HT1080 (cell line): ENCODE results near the gene NOP14. TPM values are rescaled to one million over a fixed set of nuclear protein-coding genes. Genes with fewer than 3 reads are reported as not detected.
"Not testable (repeated sequence)": the region's sequence is repeated elsewhere in the genome, so short reads cannot be mapped to it uniquely, and the experiment has no call there.

ENCODE experiments used
- DNase-seq: peaks from one replicate; pipeline ENCODE4 v3.0.0-alpha.2; 2015; ENCODE audit warnings: low read depth
- total RNA-seq: library from RNA; depleted of rRNA; stranded (reverse); fragments of >200 nt; shearing (Covaris generic); gene quantifications from 2 replicates; pipeline ENCODE4 v1.2.3, GENCODE V29; 2014

Gene NOP14
- total RNA-seq, 1 experiment from 2014 or later: 39.6 TPM

DNA sequence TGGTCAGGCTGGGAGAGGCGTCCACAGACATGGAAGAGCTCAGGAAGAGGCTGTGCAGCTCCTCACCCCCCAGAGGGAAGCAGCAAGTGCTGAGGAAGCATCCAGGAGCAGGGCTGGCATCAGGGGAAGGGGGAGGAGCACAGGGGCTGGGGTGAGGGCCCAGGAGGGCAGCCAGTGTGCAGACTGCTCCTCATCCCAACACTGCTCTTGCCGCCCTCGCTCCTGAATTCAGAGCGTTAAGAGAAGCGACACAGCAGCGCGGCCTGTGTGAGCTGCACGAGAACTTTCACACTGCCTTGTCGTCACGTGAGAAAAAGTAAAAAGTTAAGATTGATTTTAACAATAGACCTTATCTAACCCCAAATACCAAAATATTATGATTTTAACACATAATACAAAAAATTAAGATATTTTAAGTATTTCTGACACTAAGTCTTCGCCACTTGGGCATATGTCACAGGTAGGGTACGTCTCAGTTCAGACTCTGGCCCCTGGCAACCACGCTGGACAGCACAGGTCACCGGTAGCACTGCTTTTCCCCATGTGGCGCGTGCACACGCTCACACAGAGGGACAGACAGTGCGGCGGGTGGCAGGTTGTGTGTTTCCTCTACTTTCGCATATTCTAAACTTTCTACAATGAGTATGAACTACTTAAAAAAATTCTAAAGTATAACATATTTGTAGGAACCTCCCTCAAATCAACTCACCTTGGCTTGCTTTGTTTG lies 19.7 kb downstream of the NOP14 start:
- DNase-seq: no peak

- DNase-seq: no peak
Observed at GRCh38 chr4:2942532-2943363, 20.5 kb downstream of the NOP14 start.

GRCh38 chr4:2942037-2942531 lies 21.1 kb downstream of the NOP14 start:
- no peak for DNase-seq

DNA sequence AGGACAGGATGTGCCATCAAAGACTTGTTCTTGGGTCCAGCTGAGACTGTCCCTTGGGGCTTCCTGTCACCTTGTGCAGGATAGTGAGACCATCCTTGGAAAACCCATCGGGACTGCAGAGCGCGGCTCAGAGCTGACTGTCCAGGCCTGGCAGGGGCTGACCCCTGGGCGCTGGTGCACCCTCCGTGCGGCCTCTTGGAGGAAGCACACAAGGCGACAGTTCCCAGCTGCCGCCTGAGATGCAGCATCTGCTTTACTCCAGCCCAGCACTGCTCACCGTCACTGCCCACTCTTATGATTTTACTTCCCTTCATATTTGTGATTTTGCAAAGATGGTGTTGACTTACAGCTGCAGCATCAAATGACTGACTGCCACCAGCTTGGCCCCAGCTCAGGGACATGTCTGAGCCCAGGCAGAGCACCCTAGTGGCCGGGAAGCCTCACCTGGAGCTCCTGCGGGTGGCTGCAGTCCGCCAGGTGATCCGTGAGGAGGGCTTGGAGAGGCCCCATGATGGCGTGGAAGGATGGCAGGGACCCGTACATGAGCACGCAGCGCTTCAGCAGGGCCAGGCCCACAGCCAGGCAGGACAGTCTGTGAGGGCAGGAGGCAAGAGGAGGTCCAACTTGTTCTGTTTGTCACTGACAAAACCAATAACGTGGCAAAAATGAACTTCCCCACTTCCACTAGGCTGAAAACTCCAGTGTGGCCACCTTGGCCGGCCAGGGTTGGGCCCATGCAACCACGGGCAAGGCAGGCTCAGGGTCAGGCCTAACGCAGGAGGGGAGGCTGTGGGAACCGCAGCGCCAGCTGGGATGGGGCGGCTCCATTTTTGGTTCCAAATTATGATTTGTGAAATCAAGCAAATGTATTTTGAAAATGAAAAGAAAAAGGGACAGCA lies 21.8 kb downstream of the NOP14 start:
- DNase-seq: no peak

DNA sequence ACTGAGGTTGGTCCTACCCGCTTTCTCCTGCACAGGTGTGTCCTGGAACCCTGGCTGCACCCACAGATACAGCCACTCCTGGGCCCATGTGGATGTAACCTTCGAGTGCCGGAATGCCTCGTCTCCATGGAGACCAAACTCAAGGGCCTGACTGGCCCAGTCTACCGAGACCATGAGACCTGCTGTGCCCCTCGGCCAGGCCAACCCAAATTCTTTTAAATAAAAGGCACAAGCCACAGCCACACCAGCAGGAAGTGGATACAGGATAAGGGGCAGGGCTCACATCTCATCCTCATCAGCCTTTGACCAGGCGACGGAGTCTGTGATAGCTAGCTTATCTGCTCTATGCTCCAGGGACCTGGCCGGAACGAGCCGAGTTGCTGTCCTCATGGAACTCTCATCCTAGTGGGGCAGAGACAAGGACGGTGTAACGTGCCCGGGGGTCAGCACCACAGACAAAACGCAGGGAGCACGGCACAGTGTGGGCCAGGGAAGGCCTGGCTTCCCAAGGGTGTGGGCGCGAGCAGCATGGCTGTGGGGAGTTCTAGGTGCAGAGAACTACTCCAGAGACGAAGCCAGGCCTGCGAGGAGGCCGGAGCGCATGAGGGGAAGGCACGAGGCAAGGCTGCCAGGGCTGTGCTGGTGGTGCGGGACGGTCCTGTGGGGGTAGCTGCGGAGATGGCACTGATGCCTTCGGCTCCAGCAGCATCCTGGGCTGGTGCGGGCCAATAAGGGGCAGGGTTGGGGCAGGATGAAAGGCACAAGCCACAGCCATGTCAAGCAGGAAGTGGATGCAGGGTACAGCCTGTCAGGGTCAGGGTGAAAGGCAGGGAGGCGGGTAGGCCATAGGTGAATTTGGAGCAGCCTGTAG lies 22.7 kb downstream of the NOP14 start:
- no peak for DNase-seq

DNA sequence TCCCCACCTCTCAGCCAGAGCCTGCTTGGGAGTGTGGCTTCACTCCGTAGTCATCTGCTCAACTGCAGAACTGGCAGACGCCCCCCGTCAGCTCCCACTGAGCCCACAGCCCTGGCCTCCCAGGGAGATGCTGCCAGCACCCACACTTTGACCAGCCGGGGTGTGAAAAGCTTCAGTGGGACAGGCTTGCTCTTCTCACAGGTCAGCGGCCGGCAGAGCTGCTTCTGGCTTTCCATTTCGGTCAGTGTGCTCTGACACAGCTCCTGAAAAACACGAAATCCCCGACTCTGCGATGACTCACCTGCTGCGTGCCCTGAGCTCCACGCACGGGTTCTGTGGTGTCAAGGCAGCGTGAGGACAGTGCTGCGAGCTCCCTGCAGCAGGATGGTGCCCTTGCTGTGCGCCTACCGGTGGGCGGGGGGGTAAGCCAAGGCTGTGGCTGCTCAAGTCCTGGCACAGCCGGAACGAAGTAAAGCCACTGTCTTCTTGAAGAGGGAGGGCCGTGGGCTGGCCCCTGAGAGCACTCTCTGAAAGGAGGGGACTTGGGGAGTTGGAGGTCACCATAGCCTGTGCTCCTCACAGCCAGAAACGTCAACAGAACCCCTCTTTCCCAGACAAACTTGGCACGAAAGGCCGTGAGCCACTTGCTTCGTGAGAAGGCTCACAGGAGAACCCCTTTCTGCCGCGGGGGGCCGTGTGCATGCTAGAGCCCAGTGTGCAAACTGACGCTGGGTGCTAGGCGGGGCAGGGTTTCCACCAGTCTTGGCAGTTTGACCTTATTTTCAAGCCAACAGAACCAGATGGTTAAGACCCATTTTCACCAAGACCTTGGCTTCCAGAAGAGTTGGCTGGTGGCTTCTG lies 23.6 kb downstream of the NOP14 start:
- no peak for DNase-seq

- no peak for DNase-seq
Observed at GRCh38 chr4:2938906-2939305, 24.3 kb downstream of the NOP14 start.

- DNase-seq: not testable (repeated sequence)
Observed at GRCh38 chr4:2938411-2938810, 24.8 kb downstream of the NOP14 start.

DNA sequence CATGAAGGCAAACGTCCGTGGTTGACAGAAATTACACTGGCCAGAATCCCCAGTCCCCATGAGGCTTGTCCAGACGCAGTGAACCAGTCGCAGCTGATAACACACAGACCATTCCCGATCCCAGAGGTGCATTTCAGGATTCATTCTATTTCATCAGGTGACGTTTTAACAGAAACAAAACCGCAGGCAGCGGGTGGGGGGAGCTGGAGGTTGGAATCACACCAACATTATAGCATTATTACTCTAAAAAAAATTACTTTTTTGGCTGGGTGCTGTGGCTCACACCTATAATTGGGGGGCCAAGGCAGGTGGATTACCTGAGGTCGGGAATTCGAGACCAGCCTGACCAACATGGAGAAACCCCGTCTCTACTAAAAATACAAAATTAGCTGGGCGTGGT lies 25.2 kb downstream of the NOP14 start:
- DNase-seq: no peak

DNA sequence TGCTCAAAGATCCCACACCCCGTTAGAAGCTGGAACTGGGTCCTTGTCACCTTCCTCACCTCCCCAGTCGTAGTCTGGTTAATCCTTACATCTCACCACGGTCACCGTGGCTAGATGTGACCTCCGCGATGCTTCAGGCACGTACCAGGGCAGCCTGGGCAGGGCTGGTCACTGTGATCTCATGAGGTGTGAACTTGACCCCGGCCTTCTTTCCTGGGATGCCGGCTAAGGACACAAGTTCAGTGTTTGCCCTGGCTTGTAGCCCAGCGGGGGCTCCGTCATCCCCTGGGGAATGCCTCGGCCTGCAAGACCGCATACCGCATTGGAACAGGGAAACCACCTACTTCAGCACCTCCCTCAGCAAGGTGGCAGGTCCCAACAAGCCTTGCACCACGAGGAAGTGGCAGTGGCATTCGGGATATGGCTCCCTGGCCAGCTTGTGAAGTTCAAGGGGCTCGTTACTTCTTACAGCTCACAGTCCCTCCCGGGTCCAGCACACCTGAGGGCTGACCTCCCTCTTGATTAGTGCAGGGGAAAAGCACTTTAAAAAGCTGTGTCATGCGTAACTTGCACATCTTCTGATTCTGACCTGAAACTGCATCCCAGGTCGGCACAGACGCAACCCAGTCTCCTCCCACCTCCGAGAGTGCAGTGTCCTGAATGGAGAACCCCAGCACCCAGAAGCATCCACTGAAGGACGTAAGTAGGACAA lies 25.9 kb downstream of the NOP14 start:
- no peak for DNase-seq

GRCh38 chr4:2936773-2937145 lies 26.4 kb downstream of the NOP14 start:
- peak; percentile 69 for DNase-seq

DNA sequence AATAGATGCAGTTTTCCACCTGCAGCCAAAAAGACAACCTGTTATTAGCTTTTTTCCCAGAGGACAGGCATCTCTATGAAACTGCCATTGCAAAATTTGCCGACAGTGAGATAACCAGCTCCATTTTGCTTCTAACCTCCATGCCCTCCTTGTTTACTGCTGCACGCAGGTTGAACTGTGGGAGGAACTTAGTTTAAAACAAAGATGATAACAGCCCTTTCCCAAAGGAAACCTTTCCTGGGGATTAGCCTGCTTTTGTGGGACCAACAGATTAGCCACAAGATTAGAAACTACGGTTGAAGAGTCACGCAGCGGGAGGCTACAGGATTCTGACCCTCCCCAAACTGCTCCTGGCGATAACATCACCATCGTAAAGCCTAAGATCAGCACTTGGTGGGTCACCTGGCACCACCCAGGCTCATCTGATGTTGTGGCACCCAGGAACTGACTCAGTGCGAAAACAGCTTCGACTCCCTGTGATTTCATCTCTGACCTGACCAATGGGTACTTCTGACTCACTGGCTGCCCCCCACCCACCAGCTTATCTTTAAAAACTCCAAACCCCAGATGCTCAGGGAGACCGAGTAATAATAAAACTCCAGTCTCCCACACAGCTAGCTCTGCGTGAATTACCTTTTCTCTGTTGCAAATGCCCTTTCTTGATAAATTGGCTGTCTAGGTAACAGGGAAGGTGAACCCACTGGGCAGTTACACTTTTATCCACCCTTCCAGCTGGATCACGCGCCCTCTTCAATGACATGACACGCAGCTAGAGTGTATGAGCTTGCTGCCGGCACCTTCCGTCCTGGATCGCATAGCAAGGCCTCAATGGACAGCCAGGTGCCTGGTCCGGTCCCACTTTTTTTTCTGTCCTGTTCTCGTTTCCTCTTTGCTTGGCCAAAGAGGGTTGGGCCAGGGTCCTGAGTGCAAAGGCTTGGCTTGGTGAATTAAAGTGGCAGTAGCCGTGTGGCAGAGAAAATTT lies 27.2 kb downstream of the NOP14 start:
- DNase-seq: no peak

DNA sequence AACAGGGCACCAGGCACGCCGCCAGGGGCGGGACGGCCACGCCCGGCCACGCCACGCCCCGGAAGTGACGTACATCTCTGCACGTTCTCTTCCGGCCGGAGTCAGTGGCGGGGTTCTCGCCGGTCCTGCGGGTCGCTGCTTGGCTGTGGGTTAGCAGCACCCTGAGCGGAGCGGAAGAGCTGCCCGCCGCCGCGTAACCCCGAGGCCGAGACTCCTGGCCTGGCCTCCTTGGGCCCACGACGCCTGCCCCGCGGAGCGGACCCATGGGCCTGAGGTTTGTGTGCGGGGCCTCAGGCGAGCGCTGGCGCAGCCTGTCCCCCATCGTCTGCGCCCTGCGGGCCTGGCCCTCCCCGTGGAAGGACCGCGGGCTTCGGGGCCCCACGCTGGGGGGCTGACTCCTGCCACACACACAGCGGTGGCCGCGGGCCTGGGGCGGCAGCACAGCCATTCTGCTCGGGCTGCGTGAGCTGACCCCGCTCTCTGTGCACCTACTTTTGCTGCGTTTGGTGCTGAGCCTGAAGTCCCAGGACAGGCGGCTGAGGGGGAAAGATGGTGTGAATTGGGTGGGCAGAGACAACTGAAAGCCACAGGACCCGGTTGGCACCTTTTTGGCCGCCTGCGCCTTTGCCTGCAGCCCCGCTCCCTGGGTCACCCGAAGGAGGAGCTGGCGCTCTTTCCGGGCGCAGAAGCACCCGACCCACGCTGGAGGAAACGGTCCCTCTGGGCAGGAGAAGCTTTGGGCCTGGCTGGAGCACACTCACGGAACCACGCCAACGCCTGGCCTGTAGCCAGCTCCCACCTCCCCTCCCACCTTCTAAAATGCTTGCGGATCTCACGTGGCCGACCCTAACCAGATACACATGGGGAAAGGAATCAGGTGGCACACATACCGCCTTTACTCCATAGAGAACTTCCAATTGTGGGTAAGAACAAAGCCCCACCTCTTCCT lies 28.1 kb downstream of the NOP14 start:
- DNase-seq: peak; percentile 87

GRCh38 chr4:2934077-2934812 lies 29.0 kb downstream of the NOP14 start:
- peak; percentile 27 for DNase-seq

GRCh38 chr4:2933566-2934076 lies 29.6 kb downstream of the NOP14 start:
- DNase-seq: no peak
